Suprapubic skin (tissue), 4 donors: ENCODE measurements around the gene RBM34.

Experiments used
- CTCF ChIP-seq, 2 donors: fragments of 200-600 bp in 1 of 2; fragments of 450-650 bp in 1 of 2; sonication (generic) in 1 of 2; IDR thresholded peaks; one replicate each; pipeline ENCODE4 v1.5.1; 2016 to 2019; ENCODE audit warnings: antibody characterized with exemption in 2 of 2, mild to moderate bottlenecking in 1 of 2, moderate library complexity in 1 of 2
- EP300 ChIP-seq: sonication (generic); formaldehyde crosslinking; IDR thresholded peaks from one replicate; pipeline ENCODE4 v1.6.1; 2017; ENCODE audit warnings: antibody characterized with exemption
- POLR2A ChIP-seq, 2 donors: fragments of 450-650 bp; IDR thresholded peaks; one replicate each; pipeline ENCODE4 v1.6.1; 2017; ENCODE audit warnings: antibody characterized with exemption in 2 of 2, mild to moderate bottlenecking in 2 of 2, moderate library complexity in 2 of 2
- POLR2AphosphoS5 ChIP-seq, 3 donors: sonication (generic); formaldehyde crosslinking; IDR thresholded peaks; one replicate each; pipeline ENCODE4 v1.6.1; 2017; ENCODE audit warnings: antibody characterized with exemption in 3 of 3

GRCh38 chr1:235124665-235125064 is 36.4 kb downstream of the RBM34 start:
- TF ChIP-seq POLR2AphosphoS5 (IDR thresholded peaks at IDR 0.05) (no peak), CTCF (IDR thresholded peaks at IDR 0.05) (no peak), POLR2A (IDR thresholded peaks at IDR 0.05) (no peak), EP300 (no peak)
